SU-DHL-6 (cell line): Measurements from ENCODE around the gene SLX1B.
"Not testable (repeated sequence)": the region's sequence is repeated elsewhere in the genome, so short reads cannot be mapped to it uniquely, and the experiment has no call there.

Source experiments
- CTCF ChIP-seq: fragments of 200-600 bp; sonication (generic); IDR thresholded peaks from one replicate; pipeline ENCODE4 v1.5.1; 2017; ENCODE audit warnings: antibody characterized with exemption, mild to moderate bottlenecking, low read length, moderate library complexity; ENCODE audit not compliant: insufficient read depth, poor library complexity, severe bottlenecking
- EZH2phosphoT487 ChIP-seq: fragments of 200-600 bp; sonication (generic), shearing (Covaris generic); conservative IDR thresholded peaks from 2 replicates; pipeline ENCODE4 v1.6.1; 2018; ENCODE audit warnings: mild to moderate bottlenecking, antibody characterized with exemption, low read length, moderate library complexity, mixed read lengths

DNA sequence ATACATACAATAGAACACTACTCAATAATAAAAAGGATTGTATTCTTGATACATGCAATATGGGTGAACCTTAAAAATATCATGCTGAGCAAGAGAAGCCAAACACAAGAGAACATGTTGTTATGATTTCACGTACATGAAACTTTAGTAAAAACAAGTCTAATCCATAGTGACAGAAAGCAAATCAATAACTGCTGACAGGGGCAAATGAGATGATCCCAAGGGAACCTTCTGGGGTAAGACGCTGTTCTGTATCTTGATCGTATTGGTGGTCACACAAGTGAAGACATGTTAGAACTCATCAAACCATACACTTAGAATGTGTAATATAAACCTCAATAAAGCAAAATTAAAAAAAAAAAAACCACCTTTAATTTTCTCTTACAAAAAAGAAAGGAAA, 28.9 kb upstream of the SLX1B start:
- TF ChIP-seq CTCF, EZH2phosphoT487: not testable (repeated sequence)
